Vagina (tissue), 2 donors: ENCODE results near the gene PCYT1B.

ENCODE experiments used
- POLR2AphosphoS5 ChIP-seq, 2 donors: sonication (generic); formaldehyde crosslinking; IDR thresholded peaks; one replicate each; pipeline ENCODE4 v1.9.0; 2017; ENCODE audit warnings: antibody characterized with exemption in 2 of 2, mild to moderate bottlenecking in 2 of 2, low read depth in 1 of 2; ENCODE audit not compliant: insufficient read depth in 1 of 2
- TF ChIP-seq, protein P1 (sequence below), 3 experiments: fragments of 450-650 bp in 2 of 3; fragments of 200-600 bp in 1 of 3; sonication (generic) in 1 of 3; IDR thresholded peaks; one replicate each; pipeline ENCODE4 v1.5.1; 2017 to 2019; ENCODE audit warnings: antibody characterized with exemption in 3 of 3, mild to moderate bottlenecking in 2 of 3, moderate library complexity in 2 of 3

DNA sequence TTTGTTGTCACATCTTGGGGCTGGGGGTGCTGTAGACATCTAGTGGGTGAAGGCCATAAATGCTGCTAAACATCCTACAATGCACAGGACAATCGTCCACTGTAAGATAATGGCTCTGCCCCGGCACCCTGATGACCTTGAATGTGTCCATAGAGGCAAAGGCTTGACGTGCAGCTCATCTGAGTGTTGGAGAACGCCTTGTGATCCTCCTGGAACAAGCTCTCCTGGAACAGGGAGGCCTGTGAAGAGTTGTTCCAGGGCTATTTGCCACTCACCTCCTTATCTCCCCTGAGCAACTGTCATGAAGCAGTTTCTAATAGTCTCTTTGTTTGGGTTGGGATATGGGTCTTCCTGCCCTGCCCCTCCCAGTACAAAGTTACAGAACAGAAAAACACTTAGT lies 15.2 kb upstream of the PCYT1B start:
- TF ChIP-seq, protein P1, sequence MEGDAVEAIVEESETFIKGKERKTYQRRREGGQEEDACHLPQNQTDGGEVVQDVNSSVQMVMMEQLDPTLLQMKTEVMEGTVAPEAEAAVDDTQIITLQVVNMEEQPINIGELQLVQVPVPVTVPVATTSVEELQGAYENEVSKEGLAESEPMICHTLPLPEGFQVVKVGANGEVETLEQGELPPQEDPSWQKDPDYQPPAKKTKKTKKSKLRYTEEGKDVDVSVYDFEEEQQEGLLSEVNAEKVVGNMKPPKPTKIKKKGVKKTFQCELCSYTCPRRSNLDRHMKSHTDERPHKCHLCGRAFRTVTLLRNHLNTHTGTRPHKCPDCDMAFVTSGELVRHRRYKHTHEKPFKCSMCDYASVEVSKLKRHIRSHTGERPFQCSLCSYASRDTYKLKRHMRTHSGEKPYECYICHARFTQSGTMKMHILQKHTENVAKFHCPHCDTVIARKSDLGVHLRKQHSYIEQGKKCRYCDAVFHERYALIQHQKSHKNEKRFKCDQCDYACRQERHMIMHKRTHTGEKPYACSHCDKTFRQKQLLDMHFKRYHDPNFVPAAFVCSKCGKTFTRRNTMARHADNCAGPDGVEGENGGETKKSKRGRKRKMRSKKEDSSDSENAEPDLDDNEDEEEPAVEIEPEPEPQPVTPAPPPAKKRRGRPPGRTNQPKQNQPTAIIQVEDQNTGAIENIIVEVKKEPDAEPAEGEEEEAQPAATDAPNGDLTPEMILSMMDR (IDR thresholded peaks at IDR 0.05) = no peak
- no peak for TF ChIP-seq POLR2AphosphoS5 (IDR thresholded peaks at IDR 0.05; ENCODE audit: insufficient read depth in 1 of 2, low read depth in 1 of 2)
